Nephron (organoid): Measurements from ENCODE around the gene LGR4.

Experiments used
- H3K27ac Mint-ChIP-seq, 3 experiments: 2 replicates each; pipeline ENCODE4 v1.8.0; 2020; ENCODE audit warnings: mixed read lengths in 3 of 3, mild to moderate bottlenecking in 2 of 3, moderate library complexity in 1 of 3
- H3K27me3 Mint-ChIP-seq: 2 replicates; pipeline ENCODE4 v1.8.0; 2021; ENCODE audit warnings: low read depth, mild to moderate bottlenecking, moderate library complexity, mixed read lengths
- H3K36me3 Mint-ChIP-seq: 2 replicates; pipeline ENCODE4 v1.8.0; 2020; ENCODE audit warnings: low read depth, mixed read lengths
- H3K4me1 Mint-ChIP-seq: 2 replicates; pipeline ENCODE4 v1.8.0; 2020; ENCODE audit warnings: mixed read lengths
- H3K4me3 Mint-ChIP-seq, 3 experiments: 2 replicates each; pipeline ENCODE4 v1.8.0; 2020; ENCODE audit warnings: mild to moderate bottlenecking in 3 of 3, mixed read lengths in 3 of 3, moderate library complexity in 2 of 3
- H3K9me3 Mint-ChIP-seq: 2 replicates; pipeline ENCODE4 v1.8.0; 2020; ENCODE audit warnings: mixed read lengths
- TF ChIP-seq, protein P1 (sequence below), 3 experiments: fragments of 200-600 bp; sonication (generic); IDR thresholded peaks; one replicate each; pipeline ENCODE4 v1.5.0; 2021; ENCODE audit warnings: antibody characterized with exemption in 3 of 3; ENCODE audit not compliant: unreplicated experiment in 3 of 3

Gene LGR4

DNA sequence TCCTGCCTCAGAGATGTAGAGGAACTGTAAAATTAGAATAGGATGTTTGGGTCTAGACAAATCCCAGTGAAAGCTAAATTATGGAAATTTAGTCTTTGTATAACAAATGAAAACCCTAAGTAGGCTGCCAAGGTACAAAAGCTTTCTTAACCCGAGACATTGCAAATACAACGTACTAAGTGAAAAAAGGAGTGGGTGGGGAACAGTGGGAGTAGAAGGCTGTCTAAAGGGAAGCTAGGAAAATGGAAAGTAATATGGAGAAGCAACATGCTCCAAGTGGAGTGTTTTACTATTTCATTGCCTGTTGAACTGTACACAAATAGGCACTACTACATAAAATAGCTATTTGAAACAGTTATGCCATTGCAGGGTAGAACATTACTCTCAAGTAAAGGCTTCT is 40.8 kb upstream of the LGR4 start:
- no peaks in the 10 kb centered on the region for H3K36me3 Mint-ChIP-seq
- peaks cover 4% of the 10 kb centered on the region for H3K9me3 Mint-ChIP-seq
- H3K4me3 Mint-ChIP-seq: no peak overlapping the region
- TF ChIP-seq, protein P1, sequence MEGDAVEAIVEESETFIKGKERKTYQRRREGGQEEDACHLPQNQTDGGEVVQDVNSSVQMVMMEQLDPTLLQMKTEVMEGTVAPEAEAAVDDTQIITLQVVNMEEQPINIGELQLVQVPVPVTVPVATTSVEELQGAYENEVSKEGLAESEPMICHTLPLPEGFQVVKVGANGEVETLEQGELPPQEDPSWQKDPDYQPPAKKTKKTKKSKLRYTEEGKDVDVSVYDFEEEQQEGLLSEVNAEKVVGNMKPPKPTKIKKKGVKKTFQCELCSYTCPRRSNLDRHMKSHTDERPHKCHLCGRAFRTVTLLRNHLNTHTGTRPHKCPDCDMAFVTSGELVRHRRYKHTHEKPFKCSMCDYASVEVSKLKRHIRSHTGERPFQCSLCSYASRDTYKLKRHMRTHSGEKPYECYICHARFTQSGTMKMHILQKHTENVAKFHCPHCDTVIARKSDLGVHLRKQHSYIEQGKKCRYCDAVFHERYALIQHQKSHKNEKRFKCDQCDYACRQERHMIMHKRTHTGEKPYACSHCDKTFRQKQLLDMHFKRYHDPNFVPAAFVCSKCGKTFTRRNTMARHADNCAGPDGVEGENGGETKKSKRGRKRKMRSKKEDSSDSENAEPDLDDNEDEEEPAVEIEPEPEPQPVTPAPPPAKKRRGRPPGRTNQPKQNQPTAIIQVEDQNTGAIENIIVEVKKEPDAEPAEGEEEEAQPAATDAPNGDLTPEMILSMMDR (IDR thresholded peaks at IDR 0.05; ENCODE audit: unreplicated experiment in 3 of 3): no peak
- no peak overlapping the region for H3K27ac Mint-ChIP-seq
- no peaks in the 10 kb centered on the region for H3K27me3 Mint-ChIP-seq
- peaks cover 6% of the 10 kb centered on the region for H3K4me1 Mint-ChIP-seq

DNA sequence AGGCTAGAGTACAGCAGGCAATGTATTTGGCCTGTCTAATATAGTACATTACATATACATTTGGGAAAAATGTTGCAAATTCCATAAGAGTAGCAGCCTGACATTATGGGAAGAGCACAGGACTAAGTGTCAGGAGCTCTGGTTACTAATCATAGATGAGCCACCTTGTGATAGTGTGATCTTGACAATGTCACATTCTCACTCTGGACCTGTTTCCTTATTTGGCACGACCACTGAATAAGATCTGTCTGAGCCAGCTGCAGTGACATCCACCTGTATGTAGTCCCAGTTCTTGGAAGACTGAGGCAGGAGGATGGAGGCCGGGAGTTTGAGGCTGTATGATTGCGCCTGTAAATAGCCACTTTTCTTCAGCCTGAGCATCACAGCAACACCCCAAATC is 39.6 kb upstream of the LGR4 start:
- Mint-ChIP-seq H3K27ac (no peak overlapping the region), H3K4me1 (peaks cover 15% of the 10 kb centered on the region), H3K36me3 (no peaks in the 10 kb centered on the region), H3K27me3 (no peaks in the 10 kb centered on the region), H3K4me3 (no peak overlapping the region), H3K9me3 (peaks cover 4% of the 10 kb centered on the region)
- TF ChIP-seq, protein P1 (IDR thresholded peaks at IDR 0.05; ENCODE audit: unreplicated experiment in 3 of 3): no peak

DNA sequence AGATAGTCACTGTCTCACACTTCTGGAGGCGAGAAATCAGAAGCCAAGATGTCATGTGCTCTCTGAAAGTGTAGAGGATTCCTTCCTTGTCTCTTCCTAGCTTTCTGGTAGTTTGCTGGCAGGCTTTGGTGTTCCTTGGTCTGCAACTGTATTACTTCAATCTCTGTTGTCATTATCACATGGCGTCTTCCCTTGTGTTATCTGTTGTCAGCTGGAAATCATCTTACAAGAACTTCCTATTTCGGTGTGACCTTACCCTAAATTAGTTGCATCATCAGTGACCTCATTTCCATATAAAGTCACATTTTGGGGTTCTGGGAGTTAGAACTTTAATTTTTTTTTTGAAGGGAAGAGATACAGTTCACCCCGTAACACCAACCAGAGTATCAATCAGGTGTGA is 37.3 kb upstream of the LGR4 start:
- Mint-ChIP-seq H3K36me3 (no peaks in the 10 kb centered on the region), H3K9me3 (peaks cover 4% of the 10 kb centered on the region), H3K4me1 (peaks cover 27% of the 10 kb centered on the region), H3K27me3 (no peaks in the 10 kb centered on the region), H3K27ac (no peak overlapping the region), H3K4me3 (peak overlapping the region in 1 of 3 experiments; percentile 47)
- TF ChIP-seq, protein P1 (IDR thresholded peaks at IDR 0.05; ENCODE audit: unreplicated experiment in 3 of 3): no peak

DNA sequence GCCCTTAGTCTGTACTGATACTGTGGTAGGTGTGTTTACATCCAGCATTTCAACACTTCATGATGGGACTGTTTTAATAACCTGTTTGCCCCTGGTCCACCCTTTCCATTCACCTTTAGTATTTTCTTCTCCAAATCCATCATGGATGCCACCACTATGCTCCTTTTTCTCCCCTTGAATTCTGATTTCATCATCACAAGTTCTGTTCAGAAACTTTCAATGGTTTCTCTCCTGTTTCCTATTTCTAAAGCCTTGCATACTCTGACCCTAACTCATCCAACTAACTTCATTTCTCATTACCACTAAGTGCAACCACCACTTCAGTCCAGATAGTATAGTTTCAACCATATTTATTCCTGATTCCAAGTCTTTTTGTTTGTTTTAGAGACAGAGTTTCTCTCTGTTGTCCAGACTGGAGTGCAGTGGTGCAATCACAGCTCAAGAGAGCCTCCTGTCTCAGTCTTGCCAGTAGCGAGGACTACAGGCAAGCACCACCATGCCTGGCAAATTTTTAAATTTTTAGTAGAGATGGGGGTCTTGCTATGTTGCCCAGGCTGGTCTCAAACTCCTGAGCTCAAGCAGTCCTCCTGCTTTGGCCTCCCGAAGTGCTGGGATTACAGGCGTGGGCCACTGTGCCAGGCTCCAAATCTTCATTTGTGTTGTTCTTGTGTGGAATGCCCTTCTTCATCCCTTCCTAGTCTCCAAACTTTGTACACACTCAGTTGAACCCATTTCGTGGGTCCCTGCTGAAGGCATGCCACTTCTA is 35.1 kb upstream of the LGR4 start:
- H3K27ac Mint-ChIP-seq: peak overlapping the region; percentile 95 to 99 (median 97)
- peak overlapping the region; percentile 97 to 100 (median 100) for H3K4me3 Mint-ChIP-seq
- TF ChIP-seq, protein P1 (IDR thresholded peaks at IDR 0.05; ENCODE audit: unreplicated experiment in 3 of 3): no peak
- no peaks in the 10 kb centered on the region for H3K9me3 Mint-ChIP-seq
- no peaks in the 10 kb centered on the region for H3K36me3 Mint-ChIP-seq
- no peaks in the 10 kb centered on the region for H3K27me3 Mint-ChIP-seq
- H3K4me1 Mint-ChIP-seq: peaks cover 33% of the 10 kb centered on the region

DNA sequence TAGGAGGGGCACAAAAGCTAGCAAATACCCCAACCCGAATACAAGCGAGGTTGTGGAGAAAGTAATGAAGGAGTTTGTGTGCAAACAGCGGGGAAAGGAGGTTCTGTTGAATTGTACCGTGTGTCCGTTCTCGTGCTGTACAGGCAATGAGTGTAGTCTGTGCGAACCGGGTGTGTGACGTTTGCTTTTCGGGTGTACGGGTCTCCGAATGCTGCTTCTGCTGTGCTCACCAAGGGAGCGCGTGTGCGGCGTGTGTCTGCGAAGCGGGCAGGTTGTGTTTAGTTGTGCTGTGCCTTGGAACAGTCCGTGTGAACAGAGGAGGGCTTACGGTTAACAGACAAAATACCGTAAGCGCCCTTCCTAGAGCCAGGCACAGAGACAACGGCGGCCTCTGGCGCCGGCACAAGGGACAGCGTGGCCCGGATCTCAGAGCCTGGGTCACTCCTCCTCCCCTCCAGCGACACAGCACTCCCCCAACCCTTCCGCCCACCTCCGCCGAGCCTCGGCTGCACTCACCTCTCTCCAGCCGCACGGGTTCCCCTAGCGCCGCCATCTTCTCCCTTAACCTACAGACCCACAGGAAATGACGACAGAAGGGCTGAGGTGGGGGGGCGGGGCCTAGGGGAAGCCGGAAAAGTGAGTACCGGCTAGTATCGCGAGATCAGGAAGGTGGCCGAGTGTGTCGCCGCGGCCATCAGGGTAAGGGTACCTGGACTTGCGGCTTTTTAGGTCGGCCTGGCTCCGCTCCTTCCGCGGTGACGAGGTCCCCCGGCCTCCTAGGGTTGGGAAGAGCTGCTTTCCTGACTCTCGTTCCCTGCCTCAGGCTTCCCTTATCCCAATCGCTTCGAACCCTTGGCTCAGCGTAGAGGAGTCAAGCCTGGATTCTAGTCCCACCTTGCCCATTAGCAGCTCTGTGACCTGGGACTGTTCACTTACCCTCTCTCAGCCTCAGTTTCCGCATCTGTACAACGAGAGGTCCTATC is 33.9 kb upstream of the LGR4 start, which contains the start of gene LIN7C:
TSS of gene LIN7C (minus strand) at position 570 of the 983 bp plus-strand sequence. CDS start at position 553, 17 bp downstream.
- Mint-ChIP-seq H3K9me3 (no peaks in the 10 kb centered on the region), H3K27ac (peak within 1 kb of the TSS; percentile 95 to 99 (median 97)), H3K4me3 (peak within 1 kb of the TSS; percentile 97 to 100 (median 100)), H3K4me1 (peaks cover 39% of the 10 kb centered on the region), H3K27me3 (no peaks in the 10 kb centered on the region), H3K36me3 (peaks cover 8% of the 10 kb centered on the region)
- TF ChIP-seq, protein P1 (IDR thresholded peaks at IDR 0.05; ENCODE audit: unreplicated experiment in 3 of 3): peak in 1 of 3 experiments; percentile 28
